SU-DHL-6 (cell line): ENCODE data around the gene GPC3.

Experiments used
- H2AFZ ChIP-seq: fragments of 200-600 bp; sonication (generic); 2 replicates; pipeline ENCODE4 v1.6.1; 2014; ENCODE audit warnings: low read depth, mild to moderate bottlenecking, moderate library complexity, mixed read lengths, antibody characterized with exemption, low read length; ENCODE audit not compliant: severe bottlenecking
- H3F3A ChIP-seq: fragments of 200-600 bp; shearing (Covaris generic); 2 replicates; pipeline ENCODE4 v1.6.0; 2016; ENCODE audit warnings: antibody characterized with exemption, mild to moderate bottlenecking; ENCODE audit not compliant: insufficient read depth
- H3K27ac ChIP-seq: fragments of 200-600 bp; sonication (generic); 2 replicates; pipeline ENCODE4 v1.5.1; 2016; ENCODE audit warnings: low read depth, mild to moderate bottlenecking, low read length, moderate library complexity, mixed read lengths
- H3K27me3 ChIP-seq: fragments of 200-600 bp; sonication (generic), shearing (Covaris generic); 2 replicates; pipeline ENCODE4 v1.6.0; 2014; ENCODE audit warnings: mild to moderate bottlenecking, low read length
- H3K36me3 ChIP-seq: fragments of 200-600 bp; sonication (generic); 2 replicates; pipeline ENCODE4 v1.6.1; 2014; ENCODE audit warnings: mild to moderate bottlenecking, low read length, mixed read lengths
- H3K4me2 ChIP-seq: fragments of 300-600, 200-600 bp; shearing (Covaris generic), sonication (generic); 2 replicates; pipeline ENCODE4 v1.6.0; 2014; ENCODE audit warnings: low read length, low read depth, mild to moderate bottlenecking; ENCODE audit not compliant: poor library complexity, severe bottlenecking
- H3K4me3 ChIP-seq: fragments of 200-600 bp; sonication (generic); 2 replicates; pipeline ENCODE4 v1.5.1; 2014; ENCODE audit warnings: antibody characterized with exemption, low read length, mild to moderate bottlenecking, mixed read lengths; ENCODE audit not compliant: insufficient read depth, poor library complexity, severe bottlenecking
- H3K79me2 ChIP-seq: fragments of 200-600 bp; sonication (generic); 2 replicates; pipeline ENCODE4 v1.6.1; 2014; ENCODE audit warnings: mild to moderate bottlenecking, low read length, moderate library complexity; ENCODE audit not compliant: insufficient read depth
- H3K9ac ChIP-seq: fragments of 200-600 bp; sonication (generic); 2 replicates; pipeline ENCODE4 v1.7.0; 2014; ENCODE audit warnings: mild to moderate bottlenecking, low read length
- H3K9me2 ChIP-seq: fragments of 200-600 bp; sonication (generic); replicated peaks from 2 replicates; pipeline ENCODE4 v1.6.1; 2014; ENCODE audit warnings: low read length; ENCODE audit not compliant: insufficient read depth
- H3K9me3 ChIP-seq: fragments of 200-600 bp; sonication (generic); 2 replicates; pipeline ENCODE4 v1.6.1; 2014; ENCODE audit warnings: low read length, mixed read lengths; ENCODE audit not compliant: insufficient read depth
- H4K20me1 ChIP-seq: fragments of 200-600 bp; sonication (generic); 2 replicates; pipeline ENCODE4 v1.6.1; 2014; ENCODE audit warnings: low read depth, mild to moderate bottlenecking, antibody characterized with exemption, low read length, moderate library complexity, mixed read lengths
- EZH2phosphoT487 ChIP-seq: fragments of 200-600 bp; sonication (generic), shearing (Covaris generic); conservative IDR thresholded peaks from 2 replicates; pipeline ENCODE4 v1.6.1; 2018; ENCODE audit warnings: mild to moderate bottlenecking, antibody characterized with exemption, low read length, moderate library complexity, mixed read lengths
- TF ChIP-seq, protein P1 (sequence below): fragments of 200-600 bp; sonication (generic); IDR thresholded peaks from one replicate; pipeline ENCODE4 v1.5.1; 2017; ENCODE audit warnings: antibody characterized with exemption, mild to moderate bottlenecking, low read length, moderate library complexity; ENCODE audit not compliant: insufficient read depth, poor library complexity, severe bottlenecking

The GPC3 gene

DNA sequence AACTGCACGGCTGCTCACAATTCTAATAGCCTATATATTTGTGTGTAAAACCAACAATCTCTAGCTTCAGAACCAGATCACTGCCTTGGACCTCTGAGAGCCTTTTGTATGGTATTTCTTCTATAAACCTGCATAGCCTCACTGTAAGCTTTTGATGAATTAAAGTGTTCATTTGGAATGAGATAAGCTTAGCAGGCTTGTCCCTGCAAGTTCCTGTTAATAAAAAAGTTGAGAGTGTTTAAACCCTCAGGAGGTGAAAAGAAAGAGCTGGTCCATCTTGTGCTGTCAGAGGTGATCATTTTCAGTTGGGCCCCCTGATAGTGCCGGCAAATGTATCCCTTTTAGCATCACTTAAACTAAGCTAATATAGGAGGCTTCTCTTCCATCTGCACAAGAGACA lies 191.8 kb downstream of the GPC3 start:
- Histone ChIP-seq H3K79me2 (no peaks in the 10 kb centered on the region), H3K9ac (no peak overlapping the region), H3K36me3 (no peaks in the 10 kb centered on the region), H3K27me3 (no peaks in the 10 kb centered on the region), H4K20me1 (no peaks in the 10 kb centered on the region), H3K9me2 (no peaks in the 10 kb centered on the region), H3K4me2 (no peak overlapping the region), H3F3A (no peaks in the 10 kb centered on the region), H3K4me3 (no peak overlapping the region), H3K9me3 (no peaks in the 10 kb centered on the region), H2AFZ (no peak overlapping the region), H3K27ac (no peak overlapping the region)
- TF ChIP-seq, protein P1, sequence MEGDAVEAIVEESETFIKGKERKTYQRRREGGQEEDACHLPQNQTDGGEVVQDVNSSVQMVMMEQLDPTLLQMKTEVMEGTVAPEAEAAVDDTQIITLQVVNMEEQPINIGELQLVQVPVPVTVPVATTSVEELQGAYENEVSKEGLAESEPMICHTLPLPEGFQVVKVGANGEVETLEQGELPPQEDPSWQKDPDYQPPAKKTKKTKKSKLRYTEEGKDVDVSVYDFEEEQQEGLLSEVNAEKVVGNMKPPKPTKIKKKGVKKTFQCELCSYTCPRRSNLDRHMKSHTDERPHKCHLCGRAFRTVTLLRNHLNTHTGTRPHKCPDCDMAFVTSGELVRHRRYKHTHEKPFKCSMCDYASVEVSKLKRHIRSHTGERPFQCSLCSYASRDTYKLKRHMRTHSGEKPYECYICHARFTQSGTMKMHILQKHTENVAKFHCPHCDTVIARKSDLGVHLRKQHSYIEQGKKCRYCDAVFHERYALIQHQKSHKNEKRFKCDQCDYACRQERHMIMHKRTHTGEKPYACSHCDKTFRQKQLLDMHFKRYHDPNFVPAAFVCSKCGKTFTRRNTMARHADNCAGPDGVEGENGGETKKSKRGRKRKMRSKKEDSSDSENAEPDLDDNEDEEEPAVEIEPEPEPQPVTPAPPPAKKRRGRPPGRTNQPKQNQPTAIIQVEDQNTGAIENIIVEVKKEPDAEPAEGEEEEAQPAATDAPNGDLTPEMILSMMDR = no peak
- no peak for TF ChIP-seq EZH2phosphoT487

DNA sequence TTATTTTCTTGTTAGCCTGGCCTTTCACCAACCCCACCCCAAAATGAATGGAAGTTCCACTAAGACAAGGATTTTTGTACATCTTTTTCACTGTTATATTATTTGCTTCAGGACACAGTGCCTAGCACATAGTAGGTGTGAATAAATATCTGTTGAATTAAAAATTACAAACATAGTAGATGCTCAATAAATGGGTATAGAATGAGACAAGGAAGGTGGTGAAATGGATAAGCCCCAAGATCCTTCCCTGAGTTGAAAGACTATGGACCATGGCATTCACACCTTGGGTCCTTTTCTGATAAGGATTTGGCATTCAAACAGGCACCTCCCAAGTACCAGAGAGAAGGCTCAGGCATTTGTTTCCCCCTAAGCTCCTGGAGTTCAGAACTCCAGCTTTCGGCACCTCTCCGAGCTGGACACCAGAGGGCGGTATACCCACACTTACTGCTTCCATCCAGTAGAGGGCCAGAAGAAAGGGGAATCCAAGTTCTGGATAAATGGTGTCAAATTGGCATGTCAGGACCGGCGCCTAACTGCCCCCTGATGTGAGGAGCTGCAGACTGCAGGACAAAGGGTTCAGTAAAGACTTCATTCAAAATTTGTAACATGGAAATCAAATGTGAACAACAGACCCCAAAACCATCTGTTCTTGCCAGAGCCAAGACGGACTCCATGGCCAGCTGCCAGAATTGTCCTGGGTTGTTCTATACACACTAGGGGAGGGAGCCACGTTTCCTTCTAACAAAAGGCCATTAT lies 193.0 kb downstream of the GPC3 start:
- Histone ChIP-seq H3K27ac (no peak overlapping the region), H3K4me2 (no peak overlapping the region), H3K9me3 (no peaks in the 10 kb centered on the region), H4K20me1 (no peaks in the 10 kb centered on the region), H3K36me3 (no peaks in the 10 kb centered on the region), H2AFZ (no peak overlapping the region), H3K9ac (no peak overlapping the region), H3K4me3 (no peak overlapping the region), H3K79me2 (no peaks in the 10 kb centered on the region), H3F3A (no peaks in the 10 kb centered on the region), H3K9me2 (no peaks in the 10 kb centered on the region), H3K27me3 (no peaks in the 10 kb centered on the region)
- no peak for TF ChIP-seq EZH2phosphoT487
- TF ChIP-seq, protein P1 = peak; percentile 74

DNA sequence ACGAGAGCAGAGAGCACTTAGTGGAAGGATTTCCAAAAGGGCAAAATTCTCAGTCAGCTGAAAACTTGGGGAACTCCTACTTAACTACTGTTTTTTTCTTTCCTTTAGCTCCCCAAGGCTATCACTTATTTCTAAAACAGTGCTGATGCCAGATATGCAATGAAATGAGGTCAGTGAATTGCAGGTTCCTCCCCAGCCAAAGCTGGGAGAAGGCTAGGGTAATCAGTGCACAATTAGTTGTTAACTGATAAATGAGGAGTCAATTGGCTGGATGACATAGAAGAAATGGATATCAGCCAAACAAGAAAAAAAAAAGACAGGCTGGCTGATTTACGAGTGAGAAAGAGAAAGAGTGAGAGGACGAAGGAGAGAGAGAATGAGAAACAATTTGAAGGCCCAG lies 195.6 kb downstream of the GPC3 start:
- H3K9me2 ChIP-seq = no peaks in the 10 kb centered on the region
- H3K27ac ChIP-seq = no peak overlapping the region
- H3K36me3 ChIP-seq = no peaks in the 10 kb centered on the region
- H3K79me2 ChIP-seq = no peaks in the 10 kb centered on the region
- no peak overlapping the region for H3K4me2 ChIP-seq
- no peak for TF ChIP-seq EZH2phosphoT487
- TF ChIP-seq, protein P1 = no peak
- H3K9me3 ChIP-seq = no peaks in the 10 kb centered on the region
- no peak overlapping the region for H3K4me3 ChIP-seq
- no peak overlapping the region for H3K9ac ChIP-seq
- no peaks in the 10 kb centered on the region for H4K20me1 ChIP-seq
- no peaks in the 10 kb centered on the region for H3F3A ChIP-seq
- H3K27me3 ChIP-seq = no peaks in the 10 kb centered on the region
- H2AFZ ChIP-seq = no peak overlapping the region
